H1 (cell line): ENCODE measurements around the gene WBP1. TPM values are rescaled to one million over a fixed set of nuclear protein-coding genes. Genes with fewer than 3 reads are reported as not detected.

Source experiments
- EZH2 ChIP-seq: fragments of 200-600 bp; sonication (generic); IDR thresholded peaks from 2 replicates; pipeline ENCODE4 v1.7.1; 2012; ENCODE audit warnings: low read depth, mild to moderate bottlenecking, moderate library complexity, low read length, inconsistent platforms; ENCODE audit not compliant: severe bottlenecking
- KDM4A ChIP-seq: IDR thresholded peaks from one replicate; pipeline ENCODE4 v1.7.1; 2012; ENCODE audit warnings: low read depth, mild to moderate bottlenecking, moderate library complexity, low read length, inconsistent platforms; ENCODE audit not compliant: severe bottlenecking
- MAX ChIP-seq: IDR thresholded peaks from 2 replicates; pipeline ENCODE4 v1.6.1; 2012; ENCODE audit warnings: inconsistent platforms
- POLR2AphosphoS5 ChIP-seq: IDR thresholded peaks from 2 replicates; pipeline ENCODE4 v1.6.1; 2011; ENCODE audit warnings: low read depth, low read length
- RNF2 ChIP-seq: fragments of 200-900, 300-1000 bp; sonication (generic); IDR thresholded peaks from 2 replicates; pipeline ENCODE4 v1.7.1; 2016; ENCODE audit warnings: borderline replicate concordance, low read depth, mild to moderate bottlenecking, antibody characterized with exemption, low read length; ENCODE audit not compliant: poor library complexity, severe bottlenecking; ENCODE audit errors: missing control alignments
- TAF7 ChIP-seq: optimal IDR thresholded peaks from 2 replicates; pipeline ENCODE3; 2011; ENCODE audit warnings: low read depth, mild to moderate bottlenecking, inconsistent platforms, low read length, moderate library complexity, borderline replicate concordance
- TCF12 ChIP-seq: IDR thresholded peaks from 2 replicates; pipeline ENCODE4 v1.6.1; 2011; ENCODE audit warnings: low read depth, mild to moderate bottlenecking, low read length
- ZNF274 ChIP-seq: IDR thresholded peaks from 2 replicates; pipeline ENCODE4 v1.7.0; 2012; ENCODE audit warnings: low read length, borderline replicate concordance; ENCODE audit errors: extremely low read depth
- polyA plus RNA-seq, 7 experiments: library from polyadenylated mRNA; depleted of rRNA in 3 of 7; stranded (reverse) in 5 of 7; unstranded in 2 of 7; fragments of >200 nt in 5 of 7; fragments of 200-250 nt in 2 of 7; gene quantifications; 1 replicate in 5 of 7; 2 replicates in 1 of 7; 4 replicates in 1 of 7; pipeline versions ENCODE4 v1.2.1 to v1.2.3, GENCODE V29; 2011 to 2013; ENCODE audit warnings: missing spikeins in 2 of 7, mixed read lengths in 2 of 7
- total RNA-seq: library from RNA; stranded (reverse); fragmentation: NEBNext Ultra II Directional; extraction: Animal tissue kit (Norgen Biotek cat#: 25700); gene quantifications from 2 replicates; pipeline ENCODE4 v1.2.1, GENCODE V29; 2021

Gene WBP1
- total and polyA plus RNA-seq, 2 of the 8 experiments (the other 6 are each of a cell fraction or from before 2014, with no cell fraction given) = 57.2 to 190 TPM

- TF ChIP-seq RNF2 = peak; percentile 71
- TF ChIP-seq TAF7 = peak; percentile 17
- TF ChIP-seq KDM4A = peak; percentile 64
- no peak for TF ChIP-seq EZH2
- no peak for TF ChIP-seq ZNF274
- 0 out of 2 replicates have a peak, but pooled peaks have one; percentile 22 for TF ChIP-seq POLR2AphosphoS5
- TF ChIP-seq MAX = peak; percentile 87
- no peak for TF ChIP-seq TCF12
These were observed 40.4 kb downstream of the WBP1 start (continued) for GRCh38 chr2:74498500-74499266.
